GM21423 (cell line): Measurements from ENCODE around the gene ATP13A3.

ENCODE experiments used
- ATAC-seq: cut with Tn5 transposase; IDR thresholded peaks from one replicate; pipeline ENCODE4 v1.9.1; 2021; ENCODE audit warnings: mild to moderate bottlenecking, moderate library complexity; ENCODE audit not compliant: unreplicated experiment

ATP13A3 gene

DNA sequence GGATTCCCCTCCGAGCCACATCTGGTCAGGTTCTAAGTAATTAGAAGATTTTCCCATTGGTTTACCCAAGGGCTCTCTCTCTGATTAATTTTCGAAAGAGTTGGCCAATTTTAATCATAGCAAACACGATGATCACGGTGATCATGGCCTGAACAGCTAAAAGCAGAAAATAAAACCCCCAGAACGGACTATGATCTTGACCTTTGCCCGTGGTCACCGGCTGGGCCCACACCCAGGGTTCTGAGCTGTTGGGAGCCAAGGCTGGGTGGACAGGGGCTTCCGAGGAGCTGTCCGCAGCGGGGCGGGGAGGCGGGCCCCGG, 90.3 kb downstream of the ATP13A3 start:
- no peak for ATAC-seq

DNA sequence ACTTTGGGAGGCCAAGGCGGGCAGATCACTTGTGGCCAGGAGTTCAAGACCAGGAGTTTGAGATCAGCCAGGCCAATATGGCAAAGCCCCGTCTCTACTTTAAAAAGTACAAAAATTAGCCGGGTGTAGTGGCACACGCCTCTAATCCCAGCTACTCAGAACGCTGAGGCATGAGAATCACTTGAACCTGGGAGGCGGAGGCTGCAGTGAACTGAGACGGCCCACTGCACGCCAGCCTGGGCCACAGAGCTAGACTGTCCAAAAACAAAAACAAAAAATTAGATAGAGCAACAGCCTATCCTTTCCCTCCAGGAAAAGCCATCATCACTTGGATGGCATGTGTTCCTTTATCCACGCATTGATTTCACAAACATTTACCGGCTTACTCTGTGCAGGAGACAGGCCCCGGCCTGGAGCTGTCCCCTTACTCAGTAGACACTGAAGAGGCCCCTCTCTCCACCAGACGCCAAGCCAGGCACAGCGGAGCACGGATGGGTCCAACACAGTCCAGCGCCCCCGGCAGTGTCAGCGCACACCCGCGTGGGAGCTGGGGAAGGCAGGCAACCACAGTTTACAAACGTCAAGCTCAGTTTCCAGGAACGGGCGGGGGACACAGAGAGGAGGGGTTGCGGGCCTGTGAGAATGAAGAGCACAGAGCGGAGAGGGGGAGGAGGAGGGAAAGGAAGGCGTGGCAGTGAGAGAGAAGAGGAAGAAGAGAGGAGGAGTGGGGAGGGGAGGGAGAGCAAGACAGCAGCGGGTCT, 90.8 kb downstream of the ATP13A3 start:
- ATAC-seq = no peak

DNA sequence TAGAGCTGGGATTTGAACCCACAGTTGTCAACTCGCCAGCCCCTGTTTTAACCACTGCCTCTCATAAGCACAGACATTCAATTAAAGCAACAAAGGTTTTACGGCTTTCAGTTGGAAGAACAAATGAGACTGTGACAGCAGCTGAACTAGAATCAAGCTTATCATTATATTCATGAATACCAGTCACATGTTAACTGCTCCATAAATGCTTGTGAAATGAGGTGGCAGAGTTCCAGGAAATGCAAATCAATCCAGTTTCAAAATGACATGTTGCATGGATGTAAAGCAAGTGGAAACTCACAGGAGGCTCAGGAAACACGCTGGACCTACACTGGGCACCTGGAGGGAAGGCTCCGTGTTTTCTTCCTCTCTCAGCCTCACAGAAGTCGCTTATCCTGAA, 91.6 kb downstream of the ATP13A3 start:
- no peak for ATAC-seq

DNA sequence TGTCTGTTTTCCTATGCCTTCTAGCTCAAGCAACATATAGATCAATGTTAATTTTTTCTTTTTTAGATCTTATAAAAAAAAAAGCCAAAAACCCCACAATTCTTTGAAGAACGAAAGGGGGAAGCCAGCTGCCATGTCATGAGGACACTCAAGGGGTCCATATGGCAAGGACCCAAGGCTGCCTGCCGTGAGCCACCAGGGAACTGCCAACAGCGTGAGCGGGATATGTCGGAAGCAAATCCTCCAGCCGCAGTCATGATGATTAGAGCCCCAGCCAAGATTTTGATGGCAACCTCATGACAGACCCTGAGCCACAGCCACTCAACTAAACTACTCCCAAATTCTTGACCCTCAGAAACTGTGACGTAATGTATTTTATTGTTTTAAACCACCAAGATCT, 94.2 kb downstream of the ATP13A3 start:
- no peak for ATAC-seq

DNA sequence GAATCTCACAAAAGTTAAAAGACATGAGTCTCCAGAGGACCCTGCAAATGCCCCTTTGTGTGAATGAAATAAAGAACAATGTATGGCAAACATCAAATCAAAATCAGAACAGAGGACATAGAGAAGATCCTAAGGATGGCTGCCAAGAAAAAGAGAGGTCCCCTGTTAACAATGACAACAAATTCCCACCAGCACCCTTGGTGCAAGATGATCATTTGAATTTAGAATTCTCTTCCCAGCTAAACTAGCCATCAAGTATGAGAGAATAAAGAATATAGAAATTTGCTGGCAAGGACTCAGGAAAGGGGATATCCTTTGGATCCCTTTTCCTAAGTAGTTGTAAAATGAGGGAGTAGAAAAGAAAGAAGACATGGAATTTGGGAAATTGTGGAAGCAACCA, 96.0 kb downstream of the ATP13A3 start:
- ATAC-seq = no peak

DNA sequence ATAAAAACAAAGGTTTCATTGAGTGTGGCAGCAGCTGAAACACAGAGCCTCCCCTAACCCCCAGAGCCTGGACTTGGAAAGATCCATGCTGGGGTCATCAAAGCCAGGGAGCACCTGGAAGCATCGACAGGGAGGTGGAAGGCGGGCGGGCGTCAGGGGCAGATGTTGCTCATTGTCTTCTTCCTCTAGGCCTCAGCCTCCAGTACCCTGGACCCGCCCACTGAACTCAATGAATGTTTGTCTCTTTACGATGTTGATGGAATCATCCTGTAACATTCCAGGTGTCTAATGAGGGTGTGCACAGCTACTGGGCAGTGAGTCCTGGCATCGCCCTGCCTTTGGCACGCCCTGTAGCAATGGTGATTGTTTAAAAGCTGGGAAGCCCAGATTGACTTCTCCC, 97.5 kb downstream of the ATP13A3 start:
- ATAC-seq = no peak

DNA sequence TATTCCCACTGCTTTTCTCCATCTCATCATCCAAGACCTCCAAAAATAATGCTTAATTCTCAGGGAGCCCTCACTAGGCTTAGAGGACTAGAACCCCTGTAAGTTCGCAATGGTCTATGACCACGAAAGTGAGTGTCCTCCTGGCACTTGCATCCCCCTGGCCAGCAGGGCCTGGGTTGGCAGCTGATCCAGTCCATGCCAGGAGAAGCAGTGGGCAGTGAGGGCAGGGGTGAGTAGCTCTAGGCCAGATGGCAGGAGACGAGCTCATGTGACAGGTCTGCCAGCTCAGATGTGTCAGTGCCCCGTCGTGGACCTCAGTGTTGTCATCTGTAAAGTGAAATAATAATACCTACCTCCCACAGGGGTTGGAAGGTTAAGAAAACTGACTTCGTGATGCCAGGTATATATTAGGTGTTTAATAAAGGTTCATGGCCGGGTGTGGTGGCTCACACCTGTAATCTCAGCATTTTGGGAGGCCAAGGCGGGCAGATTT, 98.8 kb downstream of the ATP13A3 start:
- ATAC-seq = no peak

DNA sequence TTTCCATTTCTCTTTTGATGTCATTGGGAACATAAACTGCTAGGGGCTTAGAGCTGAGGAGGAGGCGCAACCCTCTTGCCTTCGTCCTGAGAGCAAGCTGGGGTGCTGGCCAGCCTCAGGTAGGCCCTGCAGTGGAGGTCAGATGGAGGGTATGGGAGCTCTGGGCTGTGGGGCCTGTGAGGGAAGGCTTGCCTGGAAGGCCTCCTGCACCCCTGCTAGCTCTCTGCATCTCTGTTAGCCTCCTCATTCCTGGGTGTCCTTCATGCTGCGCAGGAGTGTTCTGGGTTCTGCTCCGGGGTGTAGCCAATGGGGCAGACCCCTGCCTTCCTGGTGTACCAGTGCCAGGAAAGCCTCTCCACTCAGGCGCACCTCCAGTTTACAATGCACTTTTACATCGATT, 99.5 kb downstream of the ATP13A3 start:
- no peak for ATAC-seq

DNA sequence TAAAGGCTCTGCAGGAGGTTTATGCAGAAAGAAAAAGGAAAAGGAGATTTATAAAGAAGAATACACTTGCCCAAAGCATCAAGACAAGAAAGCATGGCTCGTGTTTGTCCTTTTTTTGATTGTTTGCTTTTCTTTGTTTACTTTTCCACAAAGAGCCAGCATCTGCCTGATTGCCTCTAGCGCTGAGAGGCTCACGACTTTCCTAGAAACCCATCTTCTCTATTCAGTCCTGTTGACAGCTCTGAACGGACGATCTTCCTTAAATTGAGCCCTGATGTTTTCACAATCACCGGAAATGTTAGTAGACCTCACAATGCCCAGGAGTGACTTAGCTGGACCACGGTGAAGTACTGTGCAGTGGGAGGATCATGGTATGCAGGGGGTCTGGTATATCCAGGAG, 100.2 kb downstream of the ATP13A3 start:
- ATAC-seq = no peak

DNA sequence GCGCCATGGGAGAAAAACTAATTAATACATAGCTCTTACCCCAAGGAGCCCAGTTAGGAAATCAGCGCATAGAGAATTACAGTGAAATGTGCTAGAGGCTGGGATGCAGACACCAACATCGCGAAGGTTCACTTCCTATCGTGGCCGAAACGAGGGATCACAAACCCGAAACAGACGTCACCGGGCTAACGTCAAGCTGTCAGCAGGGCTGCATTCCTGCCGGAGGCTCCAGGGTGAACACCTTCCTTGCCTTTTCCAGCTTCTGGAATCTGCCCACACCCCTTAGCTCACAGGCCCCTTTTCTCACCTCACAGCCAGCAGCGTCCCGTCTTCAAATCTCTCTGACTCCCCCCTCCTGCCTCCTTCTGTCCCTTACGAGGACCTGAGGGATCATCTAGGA, 100.7 kb downstream of the ATP13A3 start:
- ATAC-seq = no peak

DNA sequence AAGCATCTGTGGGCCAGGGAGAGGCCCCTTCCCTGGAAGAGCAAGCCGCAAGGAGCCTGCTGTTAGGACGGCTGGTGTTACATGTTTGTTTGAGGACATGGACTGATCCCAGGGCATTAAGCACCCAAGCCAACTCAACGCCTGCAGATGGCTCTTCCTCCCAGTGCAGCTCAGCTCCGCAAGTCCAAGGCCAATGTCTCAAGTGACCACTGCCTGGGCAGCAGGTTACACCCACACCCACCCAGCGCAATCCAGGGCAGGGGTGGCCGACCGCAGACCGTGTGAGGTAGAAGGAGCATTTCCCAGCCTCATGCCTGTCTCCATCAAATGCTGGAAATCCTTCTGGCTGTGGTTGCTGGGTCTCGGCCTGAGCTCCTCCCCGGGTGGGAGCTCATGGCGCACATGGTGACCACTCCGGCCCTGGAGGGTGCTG, 102.2 kb downstream of the ATP13A3 start:
- no peak for ATAC-seq

DNA sequence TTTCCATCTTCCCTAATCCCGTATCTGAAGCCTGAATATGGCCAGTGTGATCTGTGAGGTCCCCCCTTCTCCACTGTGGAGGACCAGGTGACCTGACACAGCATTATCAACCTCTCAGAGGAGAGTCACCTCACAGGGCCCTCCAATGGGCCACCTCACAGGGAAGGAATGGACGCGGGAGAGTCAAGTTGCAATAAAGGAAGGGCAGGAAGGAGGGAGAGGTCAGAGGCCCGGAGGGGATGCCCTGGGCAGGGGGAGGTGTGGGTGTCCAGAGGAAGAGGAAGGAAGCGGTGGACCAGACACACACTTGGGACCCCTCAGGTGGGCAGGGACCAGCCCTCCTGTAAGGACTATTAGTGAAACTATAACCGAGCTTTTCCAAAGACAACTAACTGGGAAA, 102.6 kb downstream of the ATP13A3 start:
- ATAC-seq = no peak

DNA sequence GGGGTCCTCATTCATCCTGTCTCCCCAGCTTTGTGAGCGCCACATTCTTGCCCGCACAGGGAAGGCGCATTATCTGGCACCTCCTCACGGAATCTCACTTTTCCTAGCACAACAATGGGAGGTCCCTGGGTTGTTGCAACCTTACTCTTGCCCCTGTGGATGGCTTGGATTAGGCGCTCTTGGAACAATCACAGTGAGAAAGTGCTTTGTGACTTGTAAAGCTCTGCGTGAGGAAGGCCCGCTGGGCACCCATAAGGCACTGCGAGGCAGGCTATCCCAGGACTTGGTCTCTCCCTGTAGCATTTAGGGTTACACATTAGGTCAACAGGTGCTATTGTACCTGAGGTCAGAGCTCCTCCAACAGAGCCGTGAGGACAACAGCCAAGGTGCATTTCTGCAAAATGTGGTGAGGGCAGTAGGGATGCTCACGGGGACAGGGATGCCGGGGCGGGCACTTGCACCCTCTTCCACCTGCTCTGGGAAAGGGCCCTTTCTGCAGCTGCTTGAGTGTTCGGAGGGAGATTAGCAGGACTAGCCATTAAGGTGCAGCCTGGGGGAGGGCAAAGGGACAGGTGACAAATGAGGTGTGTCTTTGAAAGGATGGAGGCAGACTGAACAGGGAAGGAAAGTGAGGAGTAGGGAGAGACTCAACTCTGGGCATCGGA, 103.4 kb downstream of the ATP13A3 start:
- ATAC-seq = no peak

DNA sequence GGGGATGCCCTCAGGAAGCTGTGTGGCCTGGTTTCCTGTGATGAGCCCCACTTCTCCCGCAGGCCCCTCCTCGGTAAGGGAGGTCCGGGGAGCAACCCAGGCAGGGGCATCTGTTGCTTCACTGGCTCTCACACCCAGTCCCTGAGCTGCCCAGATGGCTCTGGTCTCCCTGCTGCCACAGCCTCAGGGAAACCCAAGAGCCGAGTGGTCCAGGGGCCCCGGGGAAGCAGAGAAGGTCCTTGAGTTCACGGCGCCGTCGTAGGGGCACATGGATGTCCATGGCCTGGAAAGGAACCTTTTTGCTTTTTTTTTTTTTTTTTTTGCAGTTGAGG, 103.9 kb downstream of the ATP13A3 start:
- no peak for ATAC-seq

DNA sequence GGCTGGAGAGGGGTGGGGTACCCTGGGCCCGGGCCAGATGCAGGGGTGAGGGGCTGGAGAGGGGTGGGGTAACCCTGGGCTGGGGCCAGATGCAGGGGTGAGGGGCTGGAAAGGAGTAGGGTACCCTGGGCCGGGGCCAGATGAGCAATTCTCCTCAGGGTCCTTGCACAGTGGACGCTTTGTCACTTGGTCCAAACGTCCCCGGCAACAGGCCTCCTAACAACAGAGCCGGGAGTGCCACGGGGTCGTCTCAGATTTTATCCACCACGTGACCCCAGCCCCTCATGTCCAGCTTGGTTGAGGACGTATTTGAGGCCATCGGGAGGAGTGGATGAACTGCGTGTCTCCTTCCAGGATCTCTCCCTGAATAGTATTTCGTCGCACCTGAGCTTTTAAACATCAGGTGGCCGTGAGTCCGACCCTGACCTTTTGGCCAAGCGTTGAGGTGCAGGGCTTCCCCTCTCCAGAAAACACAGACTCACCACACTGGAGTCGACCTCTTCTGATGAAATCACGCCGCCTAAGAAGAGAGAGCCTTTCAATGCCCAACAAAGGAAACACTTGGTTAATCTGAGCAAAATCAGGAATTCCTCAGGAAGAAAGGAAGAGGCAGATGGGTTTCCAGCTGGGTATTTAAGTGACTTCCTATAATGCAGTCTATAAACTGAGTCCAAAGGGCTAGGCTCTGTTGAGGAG, 104.5 kb downstream of the ATP13A3 start:
- no peak for ATAC-seq

DNA sequence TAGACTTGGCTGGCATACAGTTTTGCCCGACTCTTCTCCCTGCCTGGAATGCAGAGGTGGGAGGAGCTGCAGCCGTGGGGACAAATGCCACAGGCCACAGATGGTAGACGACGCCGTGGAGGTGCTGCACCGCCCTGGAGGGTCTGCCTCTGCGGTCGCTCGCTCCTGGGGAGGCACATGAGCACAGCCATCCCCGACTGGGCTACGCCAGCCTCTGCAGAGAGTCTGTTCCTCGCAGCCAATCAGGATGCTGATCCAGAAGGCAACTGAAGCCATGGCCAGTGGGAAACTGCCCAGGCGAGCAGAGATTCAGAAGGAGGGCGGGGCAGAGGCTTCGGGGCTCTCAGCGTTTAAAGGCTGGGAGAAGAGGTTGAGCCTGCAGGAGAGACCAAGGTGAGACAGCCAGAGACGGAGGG, 105.3 kb downstream of the ATP13A3 start:
- ATAC-seq = no peak

DNA sequence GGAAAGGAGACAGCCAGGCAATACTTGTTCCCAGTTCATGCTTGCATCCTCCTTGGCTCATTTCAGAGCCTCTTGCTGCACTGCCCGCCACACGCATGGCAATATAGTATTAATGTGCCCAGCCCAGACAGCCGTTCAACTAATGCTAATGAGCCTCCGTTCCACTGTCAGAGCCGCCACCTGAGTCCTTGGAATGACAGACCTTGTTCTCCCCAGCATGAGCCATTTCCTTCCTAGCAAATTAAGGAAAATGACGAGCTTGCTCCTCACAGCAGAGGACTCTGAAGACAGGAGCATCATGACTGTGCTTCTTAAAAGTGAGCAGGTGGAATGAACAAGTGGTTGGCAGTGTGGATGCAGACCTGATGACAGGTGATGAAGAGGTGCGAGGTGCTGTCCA, 106.5 kb downstream of the ATP13A3 start:
- no peak for ATAC-seq

DNA sequence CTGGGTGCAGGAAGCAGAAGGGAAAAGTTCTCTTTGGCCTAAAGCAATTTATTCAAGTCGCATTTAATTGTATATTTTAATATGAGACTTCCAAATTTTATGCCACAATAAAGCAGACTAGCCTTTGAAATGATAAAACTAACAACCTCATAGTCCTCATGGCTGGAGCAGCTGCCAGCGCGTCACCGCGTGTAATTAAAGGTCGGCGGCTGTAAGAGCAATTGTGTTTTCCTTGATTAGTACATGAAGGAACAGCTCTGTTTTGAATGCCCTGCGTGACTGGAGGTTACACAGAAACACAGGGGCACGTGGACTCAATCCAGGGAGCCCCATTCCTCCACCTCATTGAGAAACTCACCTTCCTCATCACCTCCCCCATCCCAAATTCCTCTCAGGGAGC, 107.2 kb downstream of the ATP13A3 start:
- ATAC-seq = no peak

DNA sequence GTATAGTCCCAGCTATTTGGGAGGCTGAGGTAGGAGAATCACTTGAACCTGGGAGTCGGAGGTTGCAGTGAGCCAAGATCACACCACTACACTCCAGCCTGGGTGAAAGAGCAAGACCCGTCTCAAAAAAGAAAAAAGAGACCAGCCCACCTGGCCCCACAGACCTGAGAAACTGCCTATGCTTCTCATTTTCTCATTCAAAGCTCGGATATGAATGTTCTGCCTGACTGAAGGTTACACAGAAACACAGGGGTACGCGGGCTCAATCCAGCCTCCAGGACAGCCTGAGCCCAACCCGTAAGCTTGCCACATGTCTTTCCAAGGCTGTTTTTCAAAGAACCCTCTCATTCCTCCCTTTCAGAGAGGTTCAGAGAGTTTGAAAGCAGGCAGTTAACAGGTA, 107.6 kb downstream of the ATP13A3 start:
- no peak for ATAC-seq

DNA sequence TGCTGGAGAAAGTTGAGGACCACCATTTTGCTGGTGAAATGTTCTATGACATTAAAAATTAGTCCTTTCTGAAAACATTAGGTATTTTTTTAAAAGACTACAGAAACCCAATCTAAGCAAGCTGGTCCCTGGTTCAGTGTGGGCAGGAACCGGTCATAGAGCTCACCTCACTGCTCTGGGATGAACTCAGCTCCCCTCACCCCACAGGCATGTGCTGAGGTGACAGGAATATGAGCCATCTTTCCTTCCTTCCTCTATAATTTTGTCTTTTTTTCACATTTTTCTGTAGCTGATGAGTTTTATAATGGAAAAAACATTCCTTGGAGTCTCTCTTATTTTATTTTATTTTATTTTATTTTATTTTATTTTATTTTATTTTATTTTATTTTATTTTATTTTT, 109.1 kb downstream of the ATP13A3 start:
- no peak for ATAC-seq

DNA sequence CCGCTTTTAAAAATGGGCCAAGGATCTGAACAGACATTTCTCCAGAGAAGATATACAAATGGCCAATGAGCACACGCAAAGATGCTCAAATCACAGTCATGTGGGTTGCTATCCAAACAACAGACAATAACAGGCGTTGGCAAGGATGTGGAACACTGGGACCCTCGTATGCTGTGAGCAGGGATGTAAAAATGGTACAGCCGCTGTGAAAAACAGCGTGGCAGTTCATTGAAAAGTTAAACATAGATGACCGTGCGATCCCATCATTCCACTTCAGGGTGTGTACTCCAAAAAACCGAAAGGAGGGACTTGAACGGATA, 110.6 kb downstream of the ATP13A3 start:
- no peak for ATAC-seq

DNA sequence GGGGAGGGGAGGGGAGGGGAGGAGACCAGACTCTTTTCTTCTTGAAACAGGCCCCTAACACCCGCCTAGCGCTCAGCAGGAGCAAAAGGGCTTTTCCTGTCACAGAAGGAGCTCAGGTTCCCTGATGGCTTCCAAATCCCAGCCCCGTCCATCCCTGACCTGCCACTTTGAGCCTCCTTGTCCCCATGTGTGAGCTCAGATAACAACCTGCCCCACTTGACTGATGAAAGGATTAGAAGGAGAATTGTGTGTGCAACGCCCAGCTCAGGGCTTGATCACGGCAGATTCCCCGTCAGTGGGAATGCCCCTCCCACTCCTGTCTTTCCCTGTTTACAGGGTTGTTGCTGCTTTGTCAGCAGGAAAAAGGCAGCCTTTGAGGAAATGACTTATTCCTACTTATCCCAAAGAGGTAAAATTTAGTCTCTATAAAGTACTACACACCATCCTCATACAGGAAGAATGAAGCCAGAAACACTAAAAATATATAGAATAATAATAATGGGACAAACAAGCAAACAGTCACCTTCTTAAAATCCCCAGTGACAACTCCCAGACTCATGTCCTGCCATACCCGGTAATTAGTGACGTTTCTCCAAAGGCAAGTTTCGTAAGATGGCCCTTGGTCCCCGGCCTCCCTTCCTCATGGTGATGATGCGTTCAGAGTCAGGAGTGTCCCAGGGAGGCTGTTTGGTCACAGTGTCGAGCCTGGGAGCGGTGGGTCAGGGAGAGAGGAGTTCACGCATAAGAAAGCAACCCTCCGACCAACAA, 111.1 kb downstream of the ATP13A3 start:
- no peak for ATAC-seq
